Measurements from ENCODE around the gene SNX30. TPM values are rescaled to one million over a fixed set of nuclear protein-coding genes. Genes with fewer than 3 reads are reported as not detected.

The SNX30 gene
- total RNA-seq, 4 donors from 2014 or later: 4.8 to 10.2 (median 9.3) TPM

DNA sequence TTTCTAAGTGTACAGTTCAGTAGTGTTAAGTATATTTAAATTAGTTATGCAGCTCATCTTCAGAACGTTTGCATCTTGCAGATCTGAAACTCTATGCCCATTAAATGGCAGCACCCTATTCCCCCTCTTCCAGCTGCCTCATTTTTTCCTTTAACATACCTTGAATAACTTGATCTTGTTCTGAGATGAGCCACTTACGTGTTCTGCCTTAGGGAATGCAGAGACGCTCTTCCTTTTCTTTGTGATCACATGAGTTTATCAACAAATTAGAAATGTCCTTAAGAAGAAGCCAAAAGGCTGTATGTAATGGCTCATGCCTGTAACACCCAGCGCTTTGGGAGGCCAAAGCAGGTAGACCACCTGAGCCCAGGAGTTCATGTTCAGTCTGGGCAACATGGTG, 82.5 kb downstream of the SNX30 start:
- no peak overlapping the region for H3K27ac ChIP-seq

DNA sequence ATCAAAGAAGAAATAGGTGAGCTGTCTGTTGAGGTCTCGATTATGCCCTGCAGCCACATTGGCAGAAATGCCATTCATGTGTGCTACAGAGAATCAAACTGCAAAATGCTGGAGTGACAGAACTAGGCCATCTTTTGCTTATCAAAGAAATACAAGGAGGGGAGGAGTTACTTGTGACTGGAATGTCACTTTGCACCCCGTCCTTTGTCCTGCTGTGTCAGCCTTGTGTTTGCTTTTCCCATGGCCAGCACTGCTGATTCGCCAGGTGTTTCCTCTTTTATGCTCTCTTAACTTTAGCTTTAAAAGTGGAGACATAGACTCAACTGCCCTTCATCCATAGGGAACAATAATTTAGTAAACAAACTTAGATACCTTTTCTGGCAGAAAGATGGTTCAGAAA, 85.8 kb downstream of the SNX30 start:
- no peak overlapping the region for H3K4me3 ChIP-seq
- no peaks in the 10 kb centered on the region for H3K9me3 ChIP-seq
- no peaks in the 10 kb centered on the region for H3K27me3 ChIP-seq
- H3K27ac ChIP-seq: no peak overlapping the region
- H3K4me1 ChIP-seq: peaks cover 0 to 8% (median 3%) of the 10 kb centered on the region in 3 donors
- intact Hi-C loops (cut with DNase I): no loop called here
- 74 to 77% methylated on average over 3 of the region's 3 CpGs for WGBS, 2 donors
- TF ChIP-seq, protein P1, sequence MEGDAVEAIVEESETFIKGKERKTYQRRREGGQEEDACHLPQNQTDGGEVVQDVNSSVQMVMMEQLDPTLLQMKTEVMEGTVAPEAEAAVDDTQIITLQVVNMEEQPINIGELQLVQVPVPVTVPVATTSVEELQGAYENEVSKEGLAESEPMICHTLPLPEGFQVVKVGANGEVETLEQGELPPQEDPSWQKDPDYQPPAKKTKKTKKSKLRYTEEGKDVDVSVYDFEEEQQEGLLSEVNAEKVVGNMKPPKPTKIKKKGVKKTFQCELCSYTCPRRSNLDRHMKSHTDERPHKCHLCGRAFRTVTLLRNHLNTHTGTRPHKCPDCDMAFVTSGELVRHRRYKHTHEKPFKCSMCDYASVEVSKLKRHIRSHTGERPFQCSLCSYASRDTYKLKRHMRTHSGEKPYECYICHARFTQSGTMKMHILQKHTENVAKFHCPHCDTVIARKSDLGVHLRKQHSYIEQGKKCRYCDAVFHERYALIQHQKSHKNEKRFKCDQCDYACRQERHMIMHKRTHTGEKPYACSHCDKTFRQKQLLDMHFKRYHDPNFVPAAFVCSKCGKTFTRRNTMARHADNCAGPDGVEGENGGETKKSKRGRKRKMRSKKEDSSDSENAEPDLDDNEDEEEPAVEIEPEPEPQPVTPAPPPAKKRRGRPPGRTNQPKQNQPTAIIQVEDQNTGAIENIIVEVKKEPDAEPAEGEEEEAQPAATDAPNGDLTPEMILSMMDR (IDR thresholded peaks at IDR 0.05): no peak
- TF ChIP-seq POLR2A (IDR thresholded peaks at IDR 0.05): no peak
- peaks cover 0 to 48% (median 5%) of the 10 kb centered on the region in 3 donors for H3K36me3 ChIP-seq
- no peak for DNase-seq

More for the DNA sequence above, 82.5 kb downstream of the SNX30 start:
- Histone ChIP-seq H3K9me3 (no peaks in the 10 kb centered on the region), H3K4me1 (peaks cover 3 to 10% (median 8%) of the 10 kb centered on the region in 3 donors), H3K36me3 (peaks cover 0 to 23% (median 0%) of the 10 kb centered on the region in 3 donors), H3K27me3 (no peaks in the 10 kb centered on the region), H3K4me3 (no peak overlapping the region)
- DNase-seq: no peak
- WGBS, 2 donors: 85 to 90% methylated on average over 4 of the region's 4 CpGs
- TF ChIP-seq POLR2A (IDR thresholded peaks at IDR 0.05): no peak
- TF ChIP-seq, protein P1 (IDR thresholded peaks at IDR 0.05): no peak
- intact Hi-C loops (cut with DNase I): no loop called here

DNA sequence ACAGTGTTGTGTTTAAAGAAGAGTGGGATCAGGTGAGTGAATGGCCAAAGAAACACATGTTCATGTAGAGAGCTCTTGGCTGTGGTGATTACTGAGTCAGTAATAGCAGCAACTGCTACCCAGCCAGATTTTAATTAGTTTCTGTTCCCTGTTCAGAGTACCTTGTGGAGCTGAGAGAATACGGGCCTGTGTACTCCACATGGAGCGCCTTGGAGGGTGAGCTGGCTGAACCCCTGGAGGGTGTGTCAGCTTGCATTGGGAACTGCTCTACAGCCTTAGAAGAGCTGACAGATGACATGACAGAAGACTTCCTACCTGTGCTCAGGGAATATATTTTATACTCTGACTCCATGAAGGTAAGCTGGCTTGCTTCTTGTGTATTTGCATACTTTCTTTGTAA, 87.8 kb downstream of the SNX30 start:
- intact Hi-C loops (cut with DNase I): no loop called here
- TF ChIP-seq POLR2A (IDR thresholded peaks at IDR 0.05): no peak
- TF ChIP-seq, protein P1 (IDR thresholded peaks at IDR 0.05): no peak
- WGBS, 2 donors: 91 to 95% methylated on average over 2 of the region's 2 CpGs

DNA sequence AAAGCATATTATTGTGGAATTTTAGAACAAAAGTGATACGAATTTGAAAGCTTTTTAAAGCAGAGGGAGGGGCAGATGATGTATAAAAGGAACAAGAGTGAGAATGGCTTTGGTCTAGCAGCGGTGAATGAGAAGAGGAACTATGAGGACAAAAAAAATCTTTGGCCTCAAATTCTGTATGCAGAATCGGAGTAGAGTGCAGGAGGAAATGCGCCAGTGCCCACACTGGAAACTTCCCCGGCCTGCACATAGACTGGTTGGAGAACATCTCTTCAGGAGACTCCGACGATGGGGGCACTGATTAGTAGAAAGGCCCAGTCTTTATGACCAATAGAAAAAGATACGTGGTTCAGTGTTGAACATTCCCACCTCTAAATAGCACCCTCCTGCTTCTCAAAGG, 88.8 kb downstream of the SNX30 start:
- TF ChIP-seq, protein P1 (IDR thresholded peaks at IDR 0.05): no peak
- no peak for TF ChIP-seq POLR2A (IDR thresholded peaks at IDR 0.05)
- WGBS, 2 donors: 76 to 89% methylated on average over 8 of the region's 8 CpGs
- no peaks in the 10 kb centered on the region for H3K4me1 ChIP-seq
- no peak overlapping the region for H3K27ac ChIP-seq
- H3K27me3 ChIP-seq: no peaks in the 10 kb centered on the region
- DNase-seq: no peak
- peaks cover 0 to 49% (median 5%) of the 10 kb centered on the region in 3 donors for H3K36me3 ChIP-seq
- no peak overlapping the region for H3K4me3 ChIP-seq
- intact Hi-C loops (cut with DNase I): no loop called here
- H3K9me3 ChIP-seq: no peaks in the 10 kb centered on the region

More for the DNA sequence above, 87.8 kb downstream of the SNX30 start:
- Histone ChIP-seq H3K36me3 (peaks cover 0 to 49% (median 5%) of the 10 kb centered on the region in 3 donors), H3K4me3 (no peak overlapping the region), H3K9me3 (no peaks in the 10 kb centered on the region), H3K27me3 (no peaks in the 10 kb centered on the region), H3K27ac (no peak overlapping the region), H3K4me1 (no peaks in the 10 kb centered on the region)
- DNase-seq: no peak

DNA sequence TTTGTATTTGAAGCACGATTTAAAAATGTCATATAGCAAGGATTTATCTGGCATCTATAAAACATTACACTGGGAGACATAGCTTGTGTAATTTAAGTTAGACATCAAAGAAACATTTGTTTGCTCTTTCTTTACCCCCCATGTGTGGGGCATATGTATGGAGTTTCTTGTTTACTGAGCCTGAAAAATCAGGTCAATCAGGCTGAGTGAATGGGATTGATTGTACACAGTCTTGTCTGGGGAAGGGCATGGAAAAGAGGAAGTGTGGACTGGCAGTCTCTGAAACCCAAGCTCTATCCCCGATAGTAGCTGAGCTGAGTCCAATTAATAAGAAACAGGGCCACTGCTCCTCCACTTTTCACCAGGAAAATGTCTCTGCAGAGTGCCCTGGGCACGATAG, 90.7 kb downstream of the SNX30 start:
- Histone ChIP-seq H3K27ac (no peak overlapping the region), H3K36me3 (peaks cover 0 to 45% (median 5%) of the 10 kb centered on the region in 3 donors), H3K9me3 (no peaks in the 10 kb centered on the region), H3K27me3 (no peaks in the 10 kb centered on the region), H3K4me3 (no peak overlapping the region), H3K4me1 (peaks cover 0 to 8% (median 0%) of the 10 kb centered on the region in 3 donors)
- TF ChIP-seq, protein P1 (IDR thresholded peaks at IDR 0.05): no peak
- no peak for TF ChIP-seq POLR2A (IDR thresholded peaks at IDR 0.05)
- 70 to 72% methylated on average over 3 of the region's 3 CpGs for WGBS, 2 donors
- no peak for DNase-seq
- intact Hi-C loops (cut with DNase I): loop anchor here (10.0 kb wide), 1 partner anchor 64 kb away; no protein-coding TSS in a partner anchor

All from esophagus squamous epithelium (tissue), 5 donors.